NCI-H2171 treated with DMSO at 0.1 percent for 48 hours (cell line): Measurements from ENCODE around the gene SAC3D1.
A peak's percentile ranks its signal among the peaks of the same experiment; 100 is the strongest.

Experiments
- DNase-seq: peaks from one replicate; lab custom pipeline; 2025; lab: John Stamatoyannopoulos, UW

The SAC3D1 gene

DNA sequence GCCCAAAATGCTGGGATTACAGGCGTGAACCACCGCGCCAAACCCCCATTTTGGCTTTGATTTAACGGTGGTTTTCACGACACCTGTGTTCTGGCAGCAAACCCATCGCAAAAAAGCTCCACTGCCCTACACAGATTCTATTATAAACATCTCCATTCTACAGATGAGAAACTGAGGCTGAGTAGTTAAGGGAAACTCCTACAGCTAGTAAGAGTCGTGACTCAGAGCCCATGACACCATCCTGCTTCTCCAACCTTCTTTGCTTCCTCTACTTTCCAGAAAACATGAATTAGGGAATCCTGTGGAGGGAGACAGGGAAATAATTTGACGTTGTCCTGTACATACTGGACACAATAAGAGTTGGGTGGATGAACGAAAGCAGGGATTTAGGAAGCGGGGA lies 14.2 kb upstream of the SAC3D1 start:
- DNase-seq: no peak

DNA sequence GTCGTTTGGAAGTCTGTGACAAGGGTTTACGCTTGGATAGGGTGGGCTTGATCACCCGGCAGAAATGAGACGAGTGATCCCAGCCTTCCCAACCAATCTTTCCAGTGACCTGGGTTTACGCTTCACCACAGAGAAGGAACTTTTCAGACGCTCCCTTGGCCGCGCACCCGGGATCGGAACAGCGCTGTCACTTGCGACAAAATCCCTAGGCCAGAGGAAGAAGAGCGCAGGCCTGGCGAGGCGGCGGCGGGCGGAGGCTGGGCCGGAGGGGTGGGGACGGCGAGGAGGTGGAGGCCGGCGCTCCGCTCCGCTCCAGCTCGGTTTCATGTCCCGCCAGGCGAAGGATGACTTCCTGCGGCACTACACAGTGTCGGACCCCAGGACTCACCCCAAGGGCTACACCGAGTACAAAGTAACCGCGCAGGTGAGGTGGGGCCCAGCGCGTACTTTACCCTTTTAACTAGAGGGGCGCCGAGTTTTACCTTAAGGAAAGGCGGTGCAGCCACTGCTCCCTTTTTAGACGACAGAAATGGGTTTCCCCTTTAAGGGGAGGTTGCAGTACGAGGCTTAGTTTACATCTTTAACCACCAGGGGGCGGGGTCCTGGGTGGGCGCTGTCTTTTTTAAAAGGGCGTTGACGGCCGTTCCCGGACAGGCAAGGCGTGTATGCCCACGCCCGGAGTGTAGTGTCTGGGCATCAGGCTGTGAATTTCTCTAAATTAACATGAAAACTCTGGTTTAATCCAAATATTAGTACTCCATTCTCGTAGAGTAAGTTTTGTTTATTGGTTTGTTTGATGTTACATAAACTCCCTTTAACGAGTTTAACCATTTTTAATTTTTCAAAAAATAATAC lies 13.6 kb upstream of the SAC3D1 start, which contains the start of gene SNX15:
SNX15 (plus strand) TSS at position 227 of the 855 bp plus-strand sequence; CDS start at position 326, 99 bp downstream.
- DNase-seq: peak; percentile 98

DNA sequence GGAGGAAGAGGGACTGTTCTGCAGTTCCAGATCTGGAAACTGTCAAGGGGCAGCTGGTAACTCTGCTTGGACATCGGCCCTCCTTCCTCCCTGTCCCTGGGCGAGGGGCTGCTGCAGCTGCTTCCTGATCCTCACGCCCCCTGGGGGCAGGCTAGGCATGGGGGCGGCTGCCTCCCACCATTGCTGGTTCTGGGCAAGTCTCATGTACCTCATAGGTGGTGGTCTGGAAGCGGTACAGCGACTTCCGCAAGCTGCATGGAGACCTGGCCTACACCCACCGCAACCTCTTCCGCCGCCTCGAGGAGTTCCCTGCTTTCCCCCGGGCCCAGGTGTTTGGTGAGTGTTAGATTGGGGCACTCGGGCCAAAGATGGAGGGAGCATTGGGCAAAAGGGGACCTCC lies 8.8 kb upstream of the SAC3D1 start:
- DNase-seq: no peak

DNA sequence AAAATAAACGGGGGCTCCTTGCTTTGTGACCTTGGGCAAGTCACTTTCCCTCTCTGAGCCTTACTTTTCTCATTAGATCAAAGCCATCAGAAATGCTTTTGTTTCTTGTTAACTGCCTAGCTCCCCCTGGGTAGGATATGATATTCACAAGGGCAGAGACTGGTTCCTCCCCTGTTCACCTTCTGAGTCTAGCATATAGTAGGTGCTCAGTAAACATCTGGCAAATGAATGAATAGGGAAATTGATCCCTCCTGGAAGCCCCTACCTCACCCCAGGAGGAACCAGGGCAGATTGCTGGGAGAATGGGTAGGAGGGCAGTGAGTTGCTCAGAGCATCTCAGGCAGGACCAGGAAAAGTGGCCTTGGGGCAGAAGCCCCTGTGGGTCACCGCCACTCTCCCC lies 6.6 kb upstream of the SAC3D1 start:
- no peak for DNase-seq

DNA sequence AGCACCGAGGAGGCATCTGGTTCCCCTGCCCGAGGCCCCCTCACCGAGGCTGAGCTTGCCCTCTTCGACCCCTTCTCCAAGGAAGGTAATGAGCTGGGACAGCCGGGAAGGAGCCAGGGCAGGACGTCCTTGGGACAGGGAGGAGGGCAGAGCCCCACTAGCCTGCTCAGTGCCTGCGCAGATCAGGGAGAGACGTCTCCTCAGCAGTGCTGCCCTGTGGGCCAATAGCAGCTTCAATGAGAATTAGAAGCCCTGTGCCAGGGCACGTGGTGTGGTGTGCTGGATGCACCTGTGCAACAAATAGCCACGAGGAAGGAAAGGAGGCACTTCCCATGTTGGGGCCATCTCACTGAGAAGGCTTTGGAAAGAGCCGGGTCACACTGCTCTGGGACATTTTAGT lies 5.4 kb upstream of the SAC3D1 start:
- no peak for DNase-seq

DNA sequence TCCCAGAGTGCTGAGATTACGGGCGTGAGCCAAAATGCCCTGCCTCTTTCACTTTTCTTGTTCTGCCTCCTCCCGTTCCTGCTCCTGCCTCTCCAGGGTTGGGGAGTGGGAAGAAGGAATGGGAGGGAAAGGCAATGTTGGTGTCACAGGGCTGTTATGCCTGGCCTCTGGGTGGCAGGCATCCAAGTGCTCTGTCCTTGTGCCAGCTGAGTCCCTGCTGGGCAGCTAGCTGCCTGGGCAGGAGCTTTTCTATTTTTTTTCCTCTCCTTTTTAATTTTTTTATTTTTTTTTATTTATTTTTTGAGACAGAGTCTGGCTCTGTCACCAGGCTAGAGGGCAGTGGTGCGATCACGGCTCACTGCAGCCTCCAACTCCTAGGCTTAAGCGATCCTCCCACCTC lies 4.1 kb upstream of the SAC3D1 start:
- DNase-seq: no peak

DNA sequence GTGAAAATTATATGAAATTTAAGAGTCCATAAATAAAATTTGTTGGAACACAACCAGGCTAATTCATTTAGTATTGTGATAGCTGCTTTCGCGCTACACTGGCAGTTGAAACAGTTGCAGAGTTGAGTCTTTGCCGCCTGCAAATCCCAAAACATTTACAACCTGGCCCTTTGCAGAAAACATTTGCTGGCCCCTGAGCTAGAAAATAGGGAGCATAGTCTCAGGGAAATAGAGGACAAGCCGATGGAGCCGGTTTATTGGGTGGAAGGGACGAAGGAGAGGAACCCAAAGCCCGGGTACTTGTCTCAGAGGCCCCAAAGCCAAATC lies 527 bp upstream of the SAC3D1 start:
- no peak for DNase-seq

DNA sequence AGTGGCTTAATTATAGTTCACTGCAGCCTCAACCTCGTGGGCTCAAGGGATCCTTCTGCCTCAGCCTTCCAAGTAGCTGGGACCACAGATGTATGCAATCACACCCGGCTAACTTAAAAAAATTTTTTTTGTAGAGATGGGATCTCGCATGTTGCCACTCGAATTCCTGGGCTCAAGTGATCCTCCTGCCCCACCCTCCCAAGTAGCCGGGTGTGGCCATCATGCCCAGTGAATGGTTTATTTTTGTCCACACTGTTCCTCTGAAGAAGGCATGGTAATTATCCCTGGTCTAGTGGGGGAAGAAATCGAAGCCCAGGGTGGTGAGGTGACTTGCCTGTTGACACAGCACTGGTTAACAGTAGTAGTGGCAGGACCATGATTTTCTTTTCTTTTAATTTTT lies 1.9 kb downstream of the SAC3D1 start:
- no peak for DNase-seq

DNA sequence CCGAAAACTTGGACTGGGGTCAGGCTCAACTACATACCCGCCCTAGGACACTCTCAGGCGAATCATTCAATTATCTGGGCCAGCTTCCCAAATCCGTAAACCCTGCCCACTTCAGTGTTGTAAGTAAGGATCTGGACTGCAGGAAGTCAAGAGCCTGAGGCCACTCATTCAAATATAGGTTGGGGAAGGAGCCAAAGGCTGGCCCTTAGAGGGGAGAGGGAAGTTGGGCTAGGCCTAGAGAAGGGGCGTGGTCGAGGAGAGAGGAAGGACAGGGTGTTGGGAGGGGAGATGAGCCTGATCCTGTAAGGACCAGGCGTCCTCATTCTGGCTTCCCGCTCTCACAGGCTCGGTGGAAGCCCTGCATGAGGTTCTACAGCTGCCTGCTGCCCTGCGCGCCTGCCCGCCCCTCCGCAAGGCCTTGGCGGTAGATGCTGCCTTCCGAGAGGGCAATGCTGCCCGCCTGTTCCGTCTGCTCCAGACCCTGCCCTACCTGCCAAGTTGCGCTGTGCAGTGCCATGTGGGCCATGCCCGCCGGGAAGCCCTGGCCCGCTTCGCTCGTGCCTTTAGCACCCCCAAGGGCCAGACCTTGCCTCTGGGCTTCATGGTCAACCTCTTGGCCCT lies 3.0 kb downstream of the SAC3D1 start:
- no peak for DNase-seq

DNA sequence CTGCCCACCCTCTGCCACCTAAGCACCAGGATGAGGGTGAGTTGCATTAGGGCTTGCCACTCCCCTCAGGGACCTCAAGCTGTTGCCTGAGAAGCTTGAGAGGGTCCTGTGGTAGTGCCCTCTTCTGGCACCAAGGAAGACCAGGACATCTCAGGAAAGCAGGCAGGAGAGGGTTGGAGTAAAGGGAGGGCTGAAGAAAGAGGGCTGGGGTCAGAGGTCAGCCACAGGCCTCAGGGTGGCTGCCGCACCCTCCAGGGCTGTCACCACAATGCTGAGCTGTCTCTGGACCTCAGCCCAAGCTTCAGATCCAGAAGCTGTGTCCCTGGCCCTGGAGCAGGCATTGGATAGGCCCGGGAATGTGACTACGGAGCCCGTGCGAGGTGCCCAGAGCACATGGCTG lies 4.1 kb downstream of the SAC3D1 start:
- DNase-seq: no peak

DNA sequence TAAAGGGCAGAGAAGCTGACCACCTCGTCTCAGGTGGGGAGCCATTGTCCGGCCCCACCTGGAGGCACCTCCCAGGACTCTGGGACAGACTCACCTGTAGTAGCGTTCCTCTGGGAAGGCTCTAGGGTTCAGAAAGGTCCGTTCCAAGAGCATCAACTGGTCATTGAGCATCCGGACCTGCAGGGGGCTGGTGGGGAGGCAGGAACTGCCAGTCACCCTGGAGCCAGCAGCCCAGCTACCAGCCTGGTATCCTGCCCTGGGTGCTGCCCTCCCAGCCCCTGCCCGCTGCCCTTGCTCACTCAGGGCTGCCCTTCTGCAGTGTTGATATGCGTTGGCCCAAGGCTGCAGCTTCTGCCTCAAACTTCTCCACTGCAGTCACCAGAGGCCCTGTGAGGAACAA lies 4.7 kb downstream of the SAC3D1 start:
- DNase-seq: no peak

DNA sequence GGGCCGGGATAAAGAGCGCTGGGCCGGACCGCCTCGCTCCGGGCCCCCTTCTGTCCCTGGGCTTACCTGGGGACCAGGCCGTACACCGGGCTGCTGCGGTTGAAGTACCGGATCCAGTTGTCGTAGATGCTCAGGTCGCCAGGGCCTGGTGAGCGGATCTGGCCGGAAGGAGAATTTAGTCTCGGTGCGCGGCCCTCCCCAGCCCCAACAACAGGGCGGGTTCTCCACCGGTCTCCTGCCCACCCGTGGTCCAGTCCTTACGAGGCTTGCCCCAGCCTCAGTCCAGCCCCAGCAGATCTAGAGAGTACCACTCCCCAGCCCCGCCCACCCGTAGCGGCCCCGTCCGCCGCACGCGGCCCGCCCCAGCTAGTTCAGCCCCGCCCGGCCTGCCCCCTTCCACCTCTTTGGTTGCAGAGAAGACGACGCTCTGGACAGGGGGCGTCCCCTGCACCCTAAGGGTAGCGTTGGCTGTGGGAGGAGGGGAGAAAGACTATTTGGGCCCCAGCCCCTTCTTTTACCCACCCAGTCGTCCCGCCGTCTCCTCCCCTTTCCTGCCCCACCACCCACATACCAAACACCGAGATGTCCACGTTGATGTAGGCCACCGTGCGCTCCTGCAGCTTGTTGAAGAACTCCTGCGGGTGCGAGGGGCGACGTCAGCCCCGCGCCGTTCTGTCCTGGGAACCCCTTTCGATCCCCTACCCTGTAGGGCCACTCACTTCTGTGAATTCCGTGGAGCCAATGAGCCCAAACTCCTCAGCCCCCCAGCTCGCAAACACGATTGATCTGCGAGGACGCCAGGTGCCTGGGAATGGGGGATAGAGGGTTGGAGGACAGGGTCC lies 6.8 kb downstream of the SAC3D1 start:
- no peak for DNase-seq

DNA sequence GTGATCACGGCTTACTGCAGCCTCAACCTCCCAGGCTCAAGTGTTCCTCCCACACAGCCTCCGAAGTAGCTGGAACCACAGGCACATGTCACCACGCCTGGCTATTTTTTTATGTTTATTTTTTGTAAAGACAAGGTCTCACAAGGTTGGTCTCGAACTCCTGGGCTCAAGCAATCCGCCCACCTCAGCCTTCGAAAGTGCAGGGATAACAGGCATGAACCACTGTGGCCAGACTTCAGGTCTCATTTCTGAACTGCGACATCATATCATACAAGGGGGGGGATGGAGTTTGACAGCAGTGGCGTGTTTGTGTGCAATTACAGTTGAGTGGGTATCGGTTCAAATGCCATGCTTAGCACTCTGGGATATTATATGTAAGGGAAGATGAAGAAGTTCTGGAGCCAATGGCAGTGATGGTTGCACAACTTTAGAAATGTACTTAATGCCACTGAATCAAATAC lies 10.4 kb downstream of the SAC3D1 start:
- DNase-seq: no peak

DNA sequence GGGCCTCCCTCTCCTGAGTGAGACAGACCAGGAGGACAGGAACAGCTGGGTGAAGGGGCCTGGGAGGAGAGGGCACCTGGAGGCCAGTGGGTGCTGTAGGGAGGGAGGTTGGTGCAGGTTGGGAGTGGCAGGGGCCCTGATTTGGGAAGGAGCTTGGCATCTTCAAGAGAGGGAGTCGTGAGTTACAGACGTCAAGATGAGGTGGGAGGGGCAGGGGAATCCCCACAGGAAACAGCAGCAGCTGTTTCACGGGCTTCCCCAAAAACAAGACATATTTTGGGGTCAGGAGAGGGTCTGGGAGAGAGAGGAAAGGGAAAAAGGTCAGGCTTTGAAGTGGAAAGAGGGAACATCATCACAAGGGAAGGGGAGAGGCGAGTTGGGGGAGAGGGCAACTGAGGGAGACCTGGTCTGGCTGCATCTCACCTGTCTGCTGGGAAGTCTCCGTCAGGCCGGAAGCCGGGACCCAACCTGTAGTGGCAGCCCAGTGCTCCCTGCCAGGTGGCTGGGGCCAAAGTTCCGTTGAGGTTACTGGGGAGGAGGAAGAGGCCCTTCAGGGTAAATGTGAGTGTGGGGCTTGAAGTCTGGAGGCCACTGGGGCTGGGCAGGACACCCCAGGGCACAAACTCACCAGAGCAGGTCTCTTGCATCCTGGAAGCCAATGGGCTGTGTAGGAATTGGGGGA lies 13.0 kb downstream of the SAC3D1 start:
- DNase-seq: no peak

DNA sequence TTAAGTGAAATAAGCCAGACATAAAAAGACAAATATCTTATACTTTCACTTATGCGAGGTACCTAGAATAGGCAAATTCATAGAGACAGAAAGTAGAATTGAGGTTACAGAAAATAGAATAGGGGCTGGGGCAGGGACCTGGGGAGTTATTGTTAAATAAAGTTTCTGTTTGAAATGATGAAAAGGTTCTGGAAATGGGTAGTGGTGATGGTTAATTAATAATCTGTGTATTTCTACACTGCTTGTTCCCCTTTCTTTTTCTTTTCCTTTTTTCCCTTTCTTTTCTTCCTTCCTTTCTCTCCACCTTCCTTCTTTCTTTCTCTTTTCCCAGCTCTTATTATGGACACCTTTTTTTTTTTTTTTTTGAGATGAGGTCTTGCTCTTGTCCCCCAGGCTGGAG lies 14.5 kb downstream of the SAC3D1 start:
- no peak for DNase-seq

DNA sequence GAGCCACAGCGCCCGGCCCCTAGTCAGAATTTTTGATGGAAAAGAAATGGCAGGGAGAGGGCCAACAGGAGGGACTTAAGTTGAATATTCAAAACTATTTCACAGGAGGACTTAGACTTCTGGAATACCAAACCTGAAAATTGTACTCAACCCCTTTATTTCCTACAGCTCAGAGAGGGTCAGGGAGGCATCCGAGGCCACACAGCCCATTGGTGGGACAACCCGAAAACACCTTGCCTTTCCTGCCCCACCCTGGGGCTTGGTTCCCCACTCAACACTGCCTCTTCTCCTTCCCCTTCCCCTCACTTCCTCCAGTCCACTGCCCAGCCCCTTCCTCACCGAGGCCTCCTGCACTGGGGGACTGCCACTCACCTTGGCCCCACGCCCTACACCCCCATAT lies 16.0 kb downstream of the SAC3D1 start:
- no peak for DNase-seq

DNA sequence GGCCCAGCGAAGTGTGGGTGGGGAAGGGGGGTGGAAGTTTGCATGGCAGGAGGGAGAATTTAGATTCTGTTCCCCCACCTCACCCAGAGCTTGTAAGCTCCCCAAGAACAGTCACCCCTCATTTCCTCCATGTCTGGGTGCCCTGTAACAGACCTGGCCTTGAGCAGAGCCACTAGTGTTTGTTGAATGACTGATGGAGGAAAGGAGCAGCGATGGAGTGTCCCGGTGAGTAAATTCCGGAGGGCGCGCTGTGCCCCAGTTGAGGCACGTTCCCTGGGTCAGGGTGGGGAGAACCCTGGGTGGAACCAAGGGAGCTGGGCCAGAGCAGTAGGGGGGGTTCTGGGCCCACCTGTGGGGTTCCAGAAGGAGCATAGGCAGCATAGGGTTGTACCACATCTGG lies 16.5 kb downstream of the SAC3D1 start:
- no peak for DNase-seq

DNA sequence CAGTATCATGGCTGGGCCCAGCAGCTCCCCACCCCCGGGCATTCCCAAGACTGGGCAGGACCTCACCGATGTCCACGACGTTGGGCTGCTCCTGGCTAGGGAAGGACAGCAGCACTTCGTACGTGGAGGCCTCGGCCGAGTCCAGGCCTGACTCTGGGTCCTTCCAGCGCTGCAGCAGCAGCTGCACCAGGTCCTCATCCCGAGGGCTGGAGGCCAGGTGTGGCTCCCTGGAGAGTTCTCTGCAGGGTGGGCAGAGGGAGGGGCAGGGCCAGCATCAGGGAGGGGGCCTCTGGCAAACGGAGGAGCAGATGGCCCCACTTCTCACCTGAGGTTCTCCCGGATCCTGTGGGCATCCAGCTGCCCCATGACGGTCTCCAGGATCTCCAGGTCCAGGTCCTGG lies 17.0 kb downstream of the SAC3D1 start:
- peak; percentile 24 for DNase-seq

DNA sequence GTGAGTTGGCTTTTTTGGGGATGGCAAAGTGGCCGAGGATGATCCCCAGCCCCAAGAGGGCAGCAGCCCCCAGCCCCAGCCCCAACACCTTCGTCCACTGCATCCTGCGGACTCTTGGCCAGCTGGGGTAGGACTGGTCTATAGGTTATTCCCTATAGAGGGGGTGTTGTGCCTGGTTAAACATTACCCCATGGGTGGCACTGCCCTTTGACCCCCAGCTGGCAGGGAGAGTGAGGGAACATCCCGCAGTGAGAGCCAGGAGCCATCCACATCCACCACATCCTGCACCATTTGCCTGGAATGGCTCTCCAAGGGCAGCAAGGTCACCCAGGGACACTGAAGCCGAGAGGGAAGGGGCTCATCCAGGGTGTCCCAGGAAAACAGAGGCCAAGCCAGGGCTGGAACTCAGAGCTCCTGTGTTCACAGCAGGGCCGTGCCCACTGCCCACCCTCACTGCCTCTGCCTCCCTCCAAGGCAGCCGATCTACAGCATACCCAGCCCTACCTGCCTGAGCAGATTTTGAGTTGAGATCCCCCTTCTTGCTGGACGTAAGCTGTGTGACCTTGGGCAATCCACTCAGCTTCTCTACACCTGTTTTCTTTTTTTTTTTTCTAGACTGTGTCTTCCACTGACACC lies 17.5 kb downstream of the SAC3D1 start, which contains the start of gene NAALADL1:
NAALADL1 (minus strand) TSS at position 135 of the 636 bp plus-strand sequence; CDS start at position 103, 32 bp downstream.
- DNase-seq: no peak

DNA sequence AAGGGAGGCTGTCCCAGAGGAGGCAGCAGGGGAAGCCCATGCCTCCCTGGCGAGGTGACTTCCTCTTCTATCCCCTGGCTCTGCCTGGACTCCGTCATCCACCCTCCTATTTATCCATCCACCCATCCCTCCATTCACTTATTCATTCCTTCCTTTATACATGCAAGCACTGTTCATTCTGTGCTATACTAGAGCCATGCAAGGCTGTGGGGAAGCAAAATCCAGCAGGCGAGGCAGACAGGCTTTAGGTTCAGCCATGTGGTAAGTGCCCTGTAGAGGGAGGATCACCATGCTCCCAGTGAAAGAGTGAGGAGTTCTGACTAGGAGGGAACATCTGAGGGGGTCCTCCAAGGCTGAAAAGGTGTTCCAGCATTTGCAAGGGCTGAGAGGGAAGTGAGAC lies 18.5 kb downstream of the SAC3D1 start:
- no peak for DNase-seq

DNA sequence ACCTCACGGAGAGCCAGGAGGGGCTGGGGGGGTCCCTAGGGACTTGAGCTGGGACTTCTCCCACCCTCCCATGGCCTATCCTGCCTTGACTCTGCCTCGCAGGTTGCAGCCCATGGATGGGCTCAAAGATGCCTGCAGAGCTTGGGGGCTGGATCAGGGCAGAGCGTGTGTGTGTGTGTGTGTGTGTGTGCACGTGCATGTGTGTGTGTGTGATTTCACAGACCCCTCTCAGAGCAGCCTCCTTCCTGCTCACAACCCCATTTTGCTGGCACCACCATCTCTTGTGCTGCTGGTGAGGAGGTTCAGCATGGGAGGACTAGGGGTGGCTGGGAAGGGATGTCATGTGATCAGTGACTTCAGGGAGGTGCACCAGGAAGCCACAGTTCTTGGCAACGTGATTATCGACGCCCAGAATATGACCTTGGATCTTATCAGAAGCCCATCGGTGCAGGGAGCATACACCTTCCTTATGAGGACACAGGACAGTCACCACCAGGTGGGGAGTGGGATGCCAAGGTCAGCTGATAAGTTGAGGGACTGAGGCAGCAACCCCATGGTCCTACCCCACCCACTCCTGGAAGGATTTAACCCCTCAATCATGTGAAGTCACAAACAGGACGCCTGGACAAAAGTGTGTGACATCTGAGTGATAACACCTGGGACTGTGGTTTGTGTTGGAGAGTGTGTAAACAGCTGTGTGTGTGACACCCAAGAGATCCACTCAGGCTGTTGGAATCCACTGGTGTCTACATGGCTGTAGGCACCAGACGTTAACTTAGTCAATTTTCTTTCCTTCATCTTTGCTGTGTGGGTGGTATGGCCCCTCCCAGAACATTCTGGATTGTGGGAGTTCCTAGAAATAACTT lies 19.2 kb downstream of the SAC3D1 start:
- no peak for DNase-seq
